Activated T-cell treated with anti-CD3 and anti-CD28 coated beads, Interleukin-2, amount 50 U/mL, for 1 hour (primary cell): Measurements from ENCODE around the gene ADK.

ENCODE experiments used
- DNase-seq: peaks from one replicate; pipeline ENCODE4 v3.0.0-alpha.2; 2020

The ADK gene

DNA sequence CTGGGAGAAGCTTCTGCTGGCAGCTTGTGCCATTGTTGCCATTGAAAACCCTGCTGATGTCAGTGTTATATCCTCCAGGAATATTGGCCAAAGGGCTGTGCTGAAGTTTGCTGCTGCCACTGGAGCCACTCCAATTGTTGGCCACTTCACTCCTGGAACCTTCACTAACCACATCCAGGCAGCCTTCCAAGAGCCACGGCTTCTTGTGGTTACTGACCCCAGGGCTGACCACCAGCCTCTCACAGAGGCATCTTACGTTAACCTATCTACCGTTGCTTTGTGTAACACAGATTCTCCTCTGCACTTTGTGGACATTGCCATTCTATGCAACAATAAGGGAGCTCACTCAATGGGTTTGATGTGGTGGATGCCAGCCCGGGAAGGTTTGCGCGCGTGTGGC, 220.7 kb downstream of the ADK start:
- DNase-seq: no peak

GRCh38 chr10:74373059-74373458, 222.0 kb downstream of the ADK start:
- no peak for DNase-seq

- DNase-seq: no peak
Observed at GRCh38 chr10:74377476-74377875, 226.5 kb downstream of the ADK start.

DNA sequence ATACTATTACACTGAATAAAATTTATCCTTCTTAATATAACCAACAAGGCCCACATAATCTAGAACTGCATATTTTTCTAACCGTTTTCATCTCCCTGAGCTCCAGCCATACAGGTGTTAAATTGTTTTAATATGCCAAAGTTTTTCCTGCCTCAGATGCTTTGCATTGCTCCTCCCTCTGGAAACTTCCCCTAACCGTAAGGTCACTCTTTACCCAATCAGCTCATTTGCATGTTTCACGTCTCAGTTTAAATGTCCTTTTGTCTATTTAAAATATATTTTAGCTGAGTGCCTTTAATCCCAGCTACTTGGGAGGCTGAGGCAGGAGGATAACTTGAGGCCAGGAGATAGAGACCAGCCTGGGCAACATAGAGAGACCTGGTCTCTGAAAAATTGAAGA, 228.5 kb downstream of the ADK start:
- DNase-seq: no peak

GRCh38 chr10:74380795-74381194, 229.8 kb downstream of the ADK start:
- no peak for DNase-seq

- no peak for DNase-seq
Observed at GRCh38 chr10:74381291-74381853, 230.4 kb downstream of the ADK start.

DNA sequence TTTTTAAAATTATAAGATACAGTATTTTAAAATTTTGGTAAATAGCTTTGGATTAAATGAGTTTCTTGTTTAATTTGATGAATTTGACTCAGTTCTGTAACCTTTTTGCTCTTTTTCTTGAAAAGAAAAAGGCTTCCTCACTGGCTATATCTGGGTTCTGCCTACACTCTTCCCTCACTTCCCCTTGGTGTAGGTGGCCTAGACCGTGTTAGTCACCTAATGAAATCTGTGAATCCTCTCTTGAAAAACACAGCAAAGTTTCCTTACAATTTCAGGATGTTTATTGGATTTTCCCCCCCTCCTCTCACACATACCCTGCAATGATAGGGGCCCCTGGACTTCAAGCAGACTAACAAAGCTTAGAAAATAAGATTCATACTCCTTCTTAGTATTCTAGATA, 231.6 kb downstream of the ADK start:
- no peak for DNase-seq

DNA sequence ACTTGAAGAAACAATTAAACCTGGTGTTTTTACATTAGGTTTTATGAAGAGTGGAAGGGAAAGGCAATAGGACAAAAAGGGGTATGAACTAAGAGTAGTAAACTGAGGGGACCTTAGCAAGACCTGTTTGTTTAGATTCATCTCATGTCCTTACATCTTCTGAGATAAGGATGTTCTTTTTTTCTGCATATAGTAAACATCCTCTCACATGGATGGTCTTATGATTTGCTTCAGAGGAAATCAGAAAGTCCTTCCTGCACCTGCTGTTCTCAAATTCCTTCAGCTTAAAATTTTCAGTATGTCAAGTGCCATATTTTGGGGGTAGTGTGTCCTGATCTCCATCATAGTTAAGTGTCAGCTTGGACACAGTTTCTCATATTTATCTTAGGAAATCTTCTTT, 232.6 kb downstream of the ADK start:
- no peak for DNase-seq

DNA sequence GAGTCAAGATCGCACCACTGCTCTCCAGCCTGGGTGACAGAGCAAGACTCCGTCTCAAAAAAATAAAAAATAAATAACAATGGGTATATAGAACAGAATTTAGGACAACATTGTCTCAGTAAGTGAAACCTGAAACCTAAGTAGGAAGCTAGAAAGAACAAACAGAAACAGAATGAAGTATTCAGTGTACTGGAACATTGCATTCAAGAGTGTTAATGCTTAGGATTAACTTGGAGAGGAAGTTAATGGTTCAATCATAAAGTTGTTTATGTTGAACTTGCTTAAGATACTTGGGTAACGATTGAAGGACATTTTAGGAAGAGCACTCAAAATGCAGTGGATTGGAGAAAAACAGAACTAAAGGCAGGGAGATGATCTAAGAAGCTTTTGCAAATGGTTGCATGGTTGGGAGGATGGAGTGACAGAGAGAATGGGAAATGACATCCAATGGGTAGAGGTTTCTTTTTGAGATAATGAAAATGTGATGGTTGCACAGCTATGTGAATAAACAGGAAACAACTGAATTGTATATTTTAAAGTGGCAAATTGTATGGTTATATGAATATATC, 233.7 kb downstream of the ADK start:
- no peak for DNase-seq

DNA sequence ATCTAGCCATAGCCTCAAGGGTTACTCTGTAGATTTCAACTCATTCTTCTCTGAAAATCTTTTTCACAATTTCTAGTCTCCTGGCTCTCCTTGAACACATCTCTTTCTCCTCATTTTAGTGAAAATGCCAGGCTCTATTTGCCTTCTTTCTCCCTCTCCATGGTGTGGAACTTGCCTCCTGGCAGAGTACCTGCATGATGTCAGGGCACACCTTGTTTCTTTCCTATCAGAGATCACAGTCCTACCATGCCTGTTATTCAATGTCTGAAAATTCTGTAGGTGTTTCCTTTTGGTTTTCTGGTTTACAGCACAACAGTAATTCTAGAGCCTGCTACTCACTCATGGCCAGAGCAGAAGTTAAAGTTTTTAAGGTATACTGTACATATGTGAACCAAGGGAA, 237.8 kb downstream of the ADK start:
- DNase-seq: no peak

- no peak for DNase-seq
Observed at GRCh38 chr10:74391786-74392185, 240.8 kb downstream of the ADK start.

DNA sequence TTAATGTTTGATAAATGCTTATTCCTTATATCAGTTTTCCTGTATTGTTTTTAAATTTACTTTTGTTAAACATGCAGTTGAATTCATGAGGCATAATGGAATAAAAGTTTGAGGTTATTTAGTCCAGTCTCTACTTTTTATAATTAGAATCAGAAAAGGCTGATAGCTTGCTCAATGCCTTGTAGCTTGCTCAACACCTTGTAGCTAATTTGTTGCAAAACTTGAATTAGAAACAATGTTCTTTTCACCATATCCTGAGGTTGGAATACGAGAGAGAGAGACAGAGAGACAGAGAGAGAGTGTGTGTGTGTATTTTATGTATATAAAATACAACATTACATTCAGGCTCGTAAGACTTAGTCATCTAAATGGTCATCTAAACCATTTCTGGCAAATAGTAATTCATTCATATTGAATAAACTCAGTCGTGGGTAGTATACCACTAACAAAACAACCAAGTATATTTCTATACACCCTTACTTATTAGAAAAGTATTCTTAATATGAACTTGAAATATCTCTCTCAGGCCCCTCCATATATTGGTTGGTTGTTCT, 243.5 kb downstream of the ADK start:
- DNase-seq: no peak

DNA sequence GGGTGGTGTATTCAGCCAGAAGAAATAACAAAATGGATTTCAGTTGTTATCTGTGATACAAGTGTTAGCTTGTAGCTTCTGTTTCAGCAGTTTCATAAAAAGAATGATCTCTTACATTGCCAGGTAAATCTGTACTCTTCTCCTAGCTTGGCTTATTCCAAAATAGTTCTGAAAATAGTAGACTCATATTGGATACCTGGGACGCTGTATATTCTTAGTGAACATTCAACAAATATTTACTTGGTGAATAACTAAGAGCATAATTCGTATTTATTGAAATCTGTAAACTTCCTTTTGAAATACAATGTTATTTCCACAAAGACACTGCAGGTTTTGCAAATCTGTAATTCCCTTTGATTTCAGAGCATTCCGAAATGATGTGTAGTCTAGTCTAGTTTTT, 249.2 kb downstream of the ADK start:
- DNase-seq: no peak

DNA sequence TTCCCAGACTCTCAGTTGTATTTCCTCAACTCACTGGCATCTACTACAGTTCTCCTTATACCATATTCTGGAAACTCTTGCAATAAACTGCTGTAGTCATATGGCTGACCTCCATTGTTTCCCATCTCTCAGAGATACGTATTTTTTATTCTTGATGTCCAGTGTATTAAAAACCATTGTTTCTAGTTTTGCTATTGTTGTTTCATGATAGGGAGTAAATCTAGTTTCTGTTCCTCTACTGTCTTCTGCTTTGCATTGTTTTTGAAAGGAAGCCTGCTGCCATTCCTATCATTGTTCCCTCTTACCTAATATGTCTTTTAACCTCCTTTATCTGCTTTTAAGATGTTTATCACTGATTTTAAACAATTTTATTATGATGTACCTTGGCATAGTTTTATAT, 255.0 kb downstream of the ADK start:
- DNase-seq: no peak

DNA sequence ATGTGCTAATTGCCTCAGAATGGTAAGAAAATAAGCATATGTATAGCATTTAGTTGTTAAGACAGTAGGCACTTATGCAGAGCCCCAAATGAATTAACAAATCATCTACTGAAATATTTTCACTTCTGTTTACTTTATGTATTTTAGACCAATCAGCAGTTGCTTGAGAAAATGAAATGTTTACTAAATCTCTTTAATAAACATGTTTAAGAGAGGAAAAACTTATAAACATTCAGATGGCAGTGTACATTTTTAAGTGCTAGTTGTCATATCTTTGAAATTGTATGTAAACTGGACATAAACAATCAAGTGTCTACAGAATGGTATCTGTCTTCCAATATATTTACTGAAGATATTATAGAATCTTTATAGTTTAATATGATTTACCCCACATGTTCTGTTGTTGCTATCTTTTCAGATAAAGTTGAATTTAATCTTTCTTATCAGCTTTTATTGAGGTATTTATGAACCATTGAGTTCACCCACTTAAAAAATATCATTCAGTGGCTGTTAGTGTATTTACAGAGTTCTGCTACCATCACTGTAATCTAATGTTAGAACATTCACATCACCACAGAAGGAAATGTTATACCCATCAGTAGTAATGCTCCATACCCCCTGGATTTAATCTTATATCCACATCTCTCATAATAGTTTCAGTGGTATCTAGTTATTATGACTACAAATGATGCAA, 264.3 kb downstream of the ADK start:
- no peak for DNase-seq

GRCh38 chr10:74417397-74417796, 266.4 kb downstream of the ADK start:
- no peak for DNase-seq

DNA sequence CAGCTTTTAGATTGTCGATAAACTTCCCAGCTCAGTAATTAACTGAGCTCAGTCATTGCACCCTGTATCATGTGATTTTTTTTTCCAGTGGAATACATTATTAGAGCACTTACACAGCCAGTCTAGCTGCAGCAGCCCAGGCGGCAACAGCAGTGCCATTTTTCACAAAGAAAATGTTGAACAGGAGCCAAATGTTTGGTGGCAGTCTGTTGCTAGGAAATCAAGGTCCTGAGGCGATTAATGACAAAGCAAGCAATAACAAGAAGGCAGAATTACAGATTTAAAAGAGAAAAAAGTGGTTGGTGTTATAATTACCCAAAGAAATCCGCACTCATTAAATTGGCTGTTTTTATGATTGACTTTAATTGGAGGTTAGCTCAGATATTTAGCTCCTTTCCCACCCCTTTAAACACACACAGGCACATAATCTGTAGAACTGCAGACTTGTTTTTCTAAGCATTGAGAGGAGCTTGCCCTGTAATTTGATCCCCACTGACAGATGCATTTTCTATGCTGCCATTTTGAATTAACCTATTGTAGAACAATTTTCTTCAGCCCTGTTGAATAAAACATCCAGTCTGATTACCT, 267.4 kb downstream of the ADK start:
- no peak for DNase-seq

DNA sequence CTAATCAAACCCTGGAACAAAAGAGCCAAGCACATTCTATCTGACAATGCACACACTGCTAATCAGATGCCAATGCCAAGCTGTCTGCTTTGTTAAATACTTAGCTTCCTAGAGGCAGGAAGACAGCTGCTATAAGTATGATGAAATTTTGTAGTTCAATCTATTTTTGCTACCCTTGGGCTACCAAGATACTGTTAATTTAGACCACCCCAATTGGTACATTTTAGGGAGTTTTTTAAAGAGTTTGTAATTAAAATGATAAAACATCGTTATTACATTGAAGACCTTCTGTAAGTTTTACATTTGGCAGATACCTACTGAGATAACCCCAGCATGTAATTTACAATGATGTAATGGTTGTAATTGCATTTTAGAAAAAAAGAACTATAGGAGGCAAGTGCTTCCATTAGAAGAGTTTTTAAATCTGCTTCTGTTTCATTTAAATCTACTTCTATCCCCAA, 268.5 kb downstream of the ADK start:
- no peak for DNase-seq

DNA sequence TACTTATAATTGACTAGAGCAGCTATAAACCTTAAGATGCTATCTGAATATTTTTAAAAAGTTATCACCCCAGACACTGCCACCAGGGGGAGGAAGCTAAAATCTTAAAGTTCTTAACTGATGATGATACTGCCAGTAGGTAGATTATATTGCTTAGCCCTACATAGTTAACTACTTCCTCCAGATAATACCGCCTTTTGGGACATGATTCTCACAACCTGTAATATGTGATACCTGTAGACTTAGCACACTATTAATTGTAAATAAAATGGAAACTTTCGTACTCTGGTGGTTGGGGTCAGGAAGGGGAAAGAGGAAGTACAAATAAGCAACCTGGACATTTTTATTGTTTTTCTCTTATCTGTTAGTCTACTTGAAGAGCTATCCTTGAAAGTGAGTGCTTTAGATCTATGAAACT, 268.9 kb downstream of the ADK start:
- peak; percentile 23 for DNase-seq

- DNase-seq: no peak
Observed at GRCh38 chr10:74424565-74424964, 273.5 kb downstream of the ADK start.

DNA sequence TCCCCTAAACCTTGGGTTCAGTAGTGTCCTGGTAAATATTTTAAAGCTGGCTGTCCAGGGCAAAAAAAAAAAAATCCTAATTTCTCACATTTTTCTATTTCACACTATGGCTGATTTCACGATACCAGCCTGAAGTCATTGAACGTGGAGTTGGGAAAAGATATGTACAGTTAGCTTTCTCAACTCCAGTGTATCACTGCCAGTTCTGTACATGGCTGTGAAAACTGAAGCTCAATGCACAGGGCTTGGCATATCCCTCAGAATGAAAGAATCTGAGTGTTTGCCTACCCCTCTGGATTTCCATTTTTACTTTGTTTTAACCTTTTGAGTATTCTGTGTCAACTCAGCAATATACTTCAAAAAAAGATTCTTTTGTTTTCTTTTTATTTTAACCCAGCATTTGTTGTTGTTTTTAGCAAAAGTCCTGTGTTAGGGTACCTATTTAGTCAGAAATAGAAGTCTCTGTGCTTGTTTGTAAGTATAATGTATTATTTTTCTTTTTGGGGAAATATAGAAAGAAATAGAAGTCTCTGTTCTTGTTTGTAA, 274.5 kb downstream of the ADK start:
- no peak for DNase-seq

DNA sequence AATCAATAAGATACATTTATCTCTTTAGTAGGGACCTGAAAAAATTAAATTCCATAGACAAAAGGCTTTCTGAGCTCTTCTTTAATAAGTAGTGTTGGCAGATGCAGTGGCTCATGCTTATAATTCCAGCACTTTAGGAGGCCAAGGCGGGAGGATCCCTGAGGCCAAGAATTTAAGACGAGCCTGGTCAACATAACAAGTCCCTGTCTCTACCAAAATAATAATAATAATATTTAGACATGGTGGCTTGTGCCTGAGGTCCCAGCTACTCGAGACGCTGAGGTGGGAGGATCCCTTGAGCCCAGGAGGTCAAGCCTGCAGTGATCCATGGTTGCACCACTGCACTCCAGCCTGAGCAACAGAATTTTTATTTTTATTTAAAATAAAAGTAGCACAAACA, 280.8 kb downstream of the ADK start:
- no peak for DNase-seq

DNA sequence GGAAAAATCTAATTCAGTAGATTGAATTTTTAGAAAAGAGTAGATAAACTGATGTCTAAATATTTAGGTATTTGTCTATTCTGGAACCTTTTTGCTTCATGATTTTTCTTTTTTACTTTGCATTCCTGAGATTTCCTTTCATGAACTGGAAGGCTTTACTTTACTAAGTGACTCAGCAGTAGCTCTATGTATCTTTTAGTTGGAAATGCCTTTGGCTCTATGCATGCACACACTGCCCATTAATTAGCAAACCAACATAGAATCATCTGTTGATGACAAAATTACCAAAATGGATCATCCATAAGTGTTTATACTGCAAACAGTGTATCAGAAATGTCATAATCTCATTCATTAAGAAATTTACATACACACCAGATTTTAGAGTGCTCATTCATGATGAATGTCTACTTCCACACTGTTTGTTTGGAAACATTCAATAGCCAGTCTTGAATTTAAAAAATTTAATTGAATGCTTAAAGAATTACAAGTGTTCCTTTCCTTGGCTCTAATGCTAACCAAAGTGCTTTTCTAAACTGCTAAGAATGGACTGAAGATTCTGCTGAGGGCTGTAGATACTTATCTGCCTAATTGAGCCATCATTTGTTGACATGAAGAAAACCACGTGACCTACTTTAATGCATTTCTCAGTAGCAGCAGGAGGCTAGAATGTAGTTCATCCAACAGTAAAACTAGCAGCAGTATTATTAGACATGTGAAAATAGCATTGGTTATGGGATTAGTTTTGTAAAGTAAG, 282.0 kb downstream of the ADK start:
- DNase-seq: no peak
